Mucosa of rectum (tissue), 2 donors: Measurements from ENCODE around the gene KIR2DL4.
"Not testable (repeated sequence)": the region's sequence is repeated elsewhere in the genome, so short reads cannot be mapped to it uniquely, and the experiment has no call there.

Experiments used
- H3K27ac ChIP-seq, 2 donors: one replicate each; pipeline ENCODE4 v1.7.0; 2013; ENCODE audit warnings: inconsistent platforms in 2 of 2, low read depth in 2 of 2, low read length in 2 of 2
- H3K27me3 ChIP-seq, 2 donors: one replicate each; pipeline ENCODE4 v1.7.0; 2013; ENCODE audit warnings: low read length in 2 of 2; ENCODE audit not compliant: control insufficient read depth in 2 of 2, insufficient read depth in 2 of 2
- H3K36me3 ChIP-seq, 2 donors: one replicate each; pipeline ENCODE4 v1.7.0; 2013; ENCODE audit warnings: low read length in 2 of 2; ENCODE audit not compliant: control insufficient read depth in 2 of 2, insufficient read depth in 2 of 2
- H3K4me1 ChIP-seq, 2 donors: one replicate each; pipeline ENCODE4 v1.7.0; 2013; ENCODE audit warnings: low read length in 2 of 2, mild to moderate bottlenecking in 1 of 2; ENCODE audit not compliant: control insufficient read depth in 2 of 2, insufficient read depth in 2 of 2
- H3K4me3 ChIP-seq, 2 donors: one replicate each; pipeline ENCODE4 v1.7.0; 2013; ENCODE audit warnings: low read length in 2 of 2
- H3K9ac ChIP-seq, 2 donors: one replicate each; pipeline ENCODE4 v1.7.0; 2013; ENCODE audit warnings: low read length in 2 of 2, low read depth in 1 of 2, mild to moderate bottlenecking in 1 of 2
- H3K9me3 ChIP-seq, 2 donors: one replicate each; pipeline ENCODE4 v1.7.0; 2013; ENCODE audit warnings: low read length in 2 of 2; ENCODE audit not compliant: control insufficient read depth in 2 of 2
- donor health status: healthy.
- donor health status: Normal muscosa, but diverticular disease.

The KIR2DL4 gene

GRCh38 chr19:54795758-54796157 lies 7.7 kb upstream of the KIR2DL4 start:
- Histone ChIP-seq H3K9me3 (no peaks in the 10 kb centered on the region), H3K9ac (no peak overlapping the region), H3K4me1 (no peaks in the 10 kb centered on the region), H3K27me3 (no peaks in the 10 kb centered on the region), H3K27ac (no peak overlapping the region), H3K36me3 (no peaks in the 10 kb centered on the region), H3K4me3 (no peak overlapping the region)

- H3K36me3 ChIP-seq, result no peaks in the 10 kb centered on the region
- no peak overlapping the region for H3K27ac ChIP-seq
- H3K4me3 ChIP-seq, result no peak overlapping the region
- H3K9ac ChIP-seq, result no peak overlapping the region
- H3K27me3 ChIP-seq, result no peaks in the 10 kb centered on the region
- no peaks in the 10 kb centered on the region for H3K4me1 ChIP-seq
- H3K9me3 ChIP-seq, result no peaks in the 10 kb centered on the region
These were observed 691 bp downstream of the KIR2DL4 start for GRCh38 chr19:54804101-54804500.

DNA sequence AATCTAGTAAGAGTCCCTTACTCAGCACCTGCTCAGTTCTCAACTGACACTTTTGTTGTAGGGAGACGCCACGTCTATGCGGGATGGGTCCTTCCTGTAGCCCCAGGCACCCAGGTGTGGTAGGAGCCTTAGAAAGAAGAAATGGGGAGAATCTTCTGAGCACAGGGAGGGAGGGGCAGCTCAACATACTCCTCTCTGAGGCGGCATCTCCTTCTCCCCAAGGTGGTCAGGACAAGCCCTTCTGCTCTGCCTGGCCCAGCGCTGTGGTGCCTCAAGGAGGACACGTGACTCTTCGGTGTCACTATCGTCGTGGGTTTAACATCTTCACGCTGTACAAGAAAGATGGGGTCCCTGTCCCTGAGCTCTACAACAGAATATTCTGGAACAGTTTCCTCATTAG lies 1.2 kb downstream of the KIR2DL4 start:
- Histone ChIP-seq H3K36me3 (no peaks in the 10 kb centered on the region), H3K4me3 (no peak overlapping the region), H3K9ac (no peak overlapping the region), H3K27me3 (no peaks in the 10 kb centered on the region), H3K9me3 (no peaks in the 10 kb centered on the region), H3K4me1 (no peaks in the 10 kb centered on the region), H3K27ac (no peak overlapping the region)

GRCh38 chr19:54805665-54806515 lies 2.5 kb downstream of the KIR2DL4 start:
- Histone ChIP-seq H3K9ac (no peak overlapping the region), H3K9me3 (no peaks in the 10 kb centered on the region), H3K36me3 (no peaks in the 10 kb centered on the region), H3K4me3 (no peak overlapping the region), H3K4me1 (no peaks in the 10 kb centered on the region), H3K27ac (no peak overlapping the region), H3K27me3 (no peaks in the 10 kb centered on the region)

DNA sequence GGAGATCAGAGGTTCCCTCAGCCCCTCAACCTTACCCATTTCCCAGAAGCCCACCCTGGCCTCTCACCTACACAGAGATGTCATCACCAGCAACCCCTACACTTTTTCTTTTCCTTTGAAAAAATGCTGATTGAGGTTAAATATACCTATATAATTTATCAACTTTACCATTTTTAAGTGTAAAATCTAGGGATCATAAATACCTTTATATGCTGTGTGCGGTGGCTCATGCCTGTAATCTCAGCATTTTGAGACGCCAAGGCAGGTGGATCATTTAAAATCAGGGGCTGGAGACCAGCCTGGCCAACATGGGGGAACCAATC lies 3.1 kb downstream of the KIR2DL4 start:
- no peaks in the 10 kb centered on the region for H3K27me3 ChIP-seq
- no peaks in the 10 kb centered on the region for H3K9me3 ChIP-seq
- no peak overlapping the region for H3K27ac ChIP-seq

GRCh38 chr19:54814571-54814970 lies 11.2 kb downstream of the KIR2DL4 start:
- H3K36me3 ChIP-seq, H3K4me3 ChIP-seq, H3K27ac ChIP-seq, H3K9me3 ChIP-seq, H3K27me3 ChIP-seq, H3K4me1 ChIP-seq, H3K9ac ChIP-seq: not testable (repeated sequence)

More for the DNA sequence above, 3.1 kb downstream of the KIR2DL4 start:
- Histone ChIP-seq H3K9ac (no peak overlapping the region), H3K36me3 (no peaks in the 10 kb centered on the region), H3K4me3 (no peak overlapping the region), H3K4me1 (no peaks in the 10 kb centered on the region)

DNA sequence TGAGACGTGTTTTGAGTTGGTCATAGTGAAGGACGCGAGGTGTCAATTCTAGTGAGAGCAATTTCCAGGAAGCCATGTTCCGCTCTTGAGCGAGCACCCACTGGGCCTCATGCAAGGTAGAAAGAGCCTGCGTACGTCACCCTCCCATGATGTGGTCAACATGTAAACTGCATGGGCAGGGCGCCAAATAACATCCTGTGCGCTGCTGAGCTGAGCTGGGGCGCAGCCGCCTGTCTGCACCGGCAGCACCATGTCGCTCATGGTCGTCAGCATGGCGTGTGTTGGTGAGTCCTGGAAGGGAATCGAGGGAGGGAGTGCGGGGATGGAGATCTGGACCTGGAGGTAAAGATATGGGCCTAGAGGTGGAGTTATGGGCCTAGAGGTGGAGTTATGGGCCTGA lies 12.8 kb downstream of the KIR2DL4 start, which contains the start of gene KIR3DL1:
Gene KIR3DL1, plus strand, starts transcription at position 218 of the 400 bp plus-strand sequence.
- not testable (repeated sequence) for H3K27me3 ChIP-seq, H3K9me3 ChIP-seq, H3K4me3 ChIP-seq, H3K27ac ChIP-seq, H3K9ac ChIP-seq, H3K36me3 ChIP-seq, H3K4me1 ChIP-seq

GRCh38 chr19:54817670-54818536 lies 14.5 kb downstream of the KIR2DL4 start:
- Histone ChIP-seq H3K4me3 (no peak overlapping the region), H3K36me3 (no peaks in the 10 kb centered on the region), H3K27me3 (no peaks in the 10 kb centered on the region), H3K9ac (no peak overlapping the region), H3K4me1 (no peaks in the 10 kb centered on the region), H3K9me3 (no peaks in the 10 kb centered on the region), H3K27ac (no peak overlapping the region)

GRCh38 chr19:54824416-54824815 lies 21.0 kb downstream of the KIR2DL4 start:
- H3K9ac ChIP-seq, H3K27me3 ChIP-seq, H3K36me3 ChIP-seq, H3K9me3 ChIP-seq, H3K4me3 ChIP-seq, H3K27ac ChIP-seq, H3K4me1 ChIP-seq: not testable (repeated sequence)

DNA sequence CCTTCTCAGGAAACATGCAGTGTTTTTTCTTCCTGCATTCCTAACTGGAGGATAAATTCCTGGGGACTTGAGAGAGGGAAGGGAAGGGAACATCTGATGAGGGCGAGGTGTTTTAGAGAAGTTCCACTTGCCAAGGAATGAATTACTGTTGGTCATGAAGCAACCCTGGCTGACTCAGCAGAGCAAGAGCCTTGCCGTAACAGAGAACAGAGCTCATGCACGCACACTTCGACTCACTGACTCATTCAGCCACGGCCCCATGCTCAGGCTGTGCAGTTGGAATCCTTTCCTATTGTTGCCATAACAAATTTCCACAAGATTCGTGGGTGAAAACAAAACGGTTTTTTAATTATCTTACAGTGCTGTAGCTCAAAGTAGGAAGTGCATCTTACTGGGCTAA lies 21.9 kb downstream of the KIR2DL4 start:
- not testable (repeated sequence) for H3K4me3 ChIP-seq, H3K4me1 ChIP-seq, H3K27me3 ChIP-seq, H3K36me3 ChIP-seq, H3K9ac ChIP-seq, H3K9me3 ChIP-seq, H3K27ac ChIP-seq
